Measurements from ENCODE around the gene PTP4A1.

DNA sequence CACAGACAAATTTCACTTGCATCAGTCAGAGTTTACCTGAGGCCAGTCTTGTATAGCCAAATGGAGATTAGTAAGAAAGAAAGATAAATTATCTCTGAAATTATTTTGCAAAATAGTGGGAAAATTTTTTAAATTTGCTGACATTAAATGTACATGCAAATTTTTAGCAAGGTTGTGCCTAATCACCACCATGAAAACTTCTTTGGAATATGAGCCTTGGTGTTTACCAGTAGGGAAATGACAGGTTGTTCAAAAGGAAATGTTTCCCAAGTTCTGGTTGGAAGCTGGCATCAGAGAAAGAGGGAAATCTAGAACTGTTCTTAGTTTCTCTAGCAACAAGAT, 34.4 kb upstream of the PTP4A1 start:
- TF ChIP-seq CTCF (IDR thresholded peaks at IDR 0.05; ENCODE audit: borderline replicate concordance, extremely low read depth, low read length, poor library complexity, severe bottlenecking) (no peak), EZH2 (IDR thresholded peaks at IDR 0.05; ENCODE audit: borderline replicate concordance, low read depth, low read length, severe bottlenecking) (no peak)

All from DND-41 (cell line).